OCI-LY3 (cell line): ENCODE measurements around the gene ACSF2.

Source experiments
- CTCF ChIP-seq: fragments of 200-600, 300-600 bp; sonication (generic); IDR thresholded peaks from 2 replicates; pipeline ENCODE4 v1.5.1; 2014; ENCODE audit warnings: antibody characterized with exemption, low read length, low read depth
- EZH2phosphoT487 ChIP-seq: fragments of 200-600 bp; shearing (Covaris generic); IDR thresholded peaks from 2 replicates; pipeline ENCODE4 v1.6.1; 2018; ENCODE audit warnings: antibody characterized with exemption, mixed run types, low read depth

- TF ChIP-seq CTCF (no peak), EZH2phosphoT487 (no peak)
These were observed 15.1 kb downstream of the ACSF2 start for GRCh38 chr17:50440838-50441829.
